Muscle layer of duodenum (tissue), 2 donors: ENCODE measurements around the gene MYO6.

Experiments used
- H3K27ac ChIP-seq: one replicate; pipeline ENCODE4 v1.7.0; 2013; ENCODE audit warnings: mild to moderate bottlenecking, low read length
- H3K27me3 ChIP-seq: one replicate; pipeline ENCODE4 v1.7.0; 2013; ENCODE audit warnings: low read depth, mild to moderate bottlenecking, control low read depth, low read length
- H3K36me3 ChIP-seq, 2 donors: one replicate each; pipeline ENCODE4 v1.7.0; 2013; ENCODE audit warnings: low read length in 2 of 2, control low read depth in 1 of 2, mild to moderate bottlenecking in 1 of 2; ENCODE audit not compliant: insufficient read depth in 2 of 2, control insufficient read depth in 1 of 2
- H3K4me1 ChIP-seq, 2 donors: one replicate each; pipeline ENCODE4 v1.7.0; 2013; ENCODE audit warnings: low read length in 2 of 2, mild to moderate bottlenecking in 2 of 2, control low read depth in 1 of 2, moderate library complexity in 1 of 2; ENCODE audit not compliant: insufficient read depth in 2 of 2, control insufficient read depth in 1 of 2
- H3K4me3 ChIP-seq, 2 donors: one replicate each; pipeline ENCODE4 v1.7.0; 2013; ENCODE audit warnings: low read length in 2 of 2, low read depth in 1 of 2, mild to moderate bottlenecking in 1 of 2
- H3K9me3 ChIP-seq, 2 donors: one replicate each; pipeline ENCODE4 v1.7.0; 2013; ENCODE audit warnings: low read length in 2 of 2, control low read depth in 1 of 2, mild to moderate bottlenecking in 1 of 2; ENCODE audit not compliant: control insufficient read depth in 1 of 2
- donor health status: healthy.

MYO6 gene

GRCh38 chr6:75856902-75857301, 107.9 kb downstream of the MYO6 start:
- Histone ChIP-seq H3K4me3 (no peak overlapping the region), H3K27ac (no peak overlapping the region), H3K4me1 (no peaks in the 10 kb centered on the region), H3K27me3 (no peaks in the 10 kb centered on the region), H3K9me3 (no peaks in the 10 kb centered on the region), H3K36me3 (peaks cover 9% of the 10 kb centered on the region in 2 donors)

- no peaks in the 10 kb centered on the region for H3K27me3 ChIP-seq
- H3K9me3 ChIP-seq = no peaks in the 10 kb centered on the region
Measured at GRCh38 chr6:75863001-75863400, 114.0 kb downstream of the MYO6 start.

GRCh38 chr6:75863784-75864183, 114.7 kb downstream of the MYO6 start:
- Histone ChIP-seq H3K27me3 (no peaks in the 10 kb centered on the region), H3K4me3 (no peak overlapping the region), H3K27ac (no peak overlapping the region), H3K36me3 (peaks cover 16 to 23% of the 10 kb centered on the region in 2 donors), H3K9me3 (no peaks in the 10 kb centered on the region), H3K4me1 (no peaks in the 10 kb centered on the region)

More at GRCh38 chr6:75863001-75863400, 114.0 kb downstream of the MYO6 start:
- Histone ChIP-seq H3K4me3 (no peak overlapping the region), H3K36me3 (peaks cover 16 to 23% of the 10 kb centered on the region in 2 donors), H3K27ac (no peak overlapping the region), H3K4me1 (no peaks in the 10 kb centered on the region)

DNA sequence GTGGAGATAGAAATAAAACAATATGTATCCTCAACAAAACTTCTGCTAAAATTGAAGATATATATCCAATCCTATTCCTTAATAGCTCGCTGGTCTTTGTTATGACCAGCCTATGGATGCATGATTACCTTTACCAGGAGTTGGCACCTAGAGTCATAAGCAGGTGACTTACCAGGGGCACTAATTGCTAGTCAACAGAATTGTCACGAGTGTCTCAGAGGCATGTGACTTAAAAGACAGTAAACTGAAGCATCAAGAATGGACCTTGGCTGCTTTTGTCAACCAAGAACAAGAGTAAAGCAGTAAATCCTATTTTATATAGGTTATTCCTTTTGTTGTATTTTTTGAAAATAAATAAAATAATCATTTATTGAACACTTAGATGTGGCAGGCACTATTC, 115.4 kb downstream of the MYO6 start:
- H3K36me3 ChIP-seq = peaks cover 16 to 23% of the 10 kb centered on the region in 2 donors
- no peaks in the 10 kb centered on the region for H3K27me3 ChIP-seq
- no peaks in the 10 kb centered on the region for H3K9me3 ChIP-seq
- H3K4me3 ChIP-seq = no peak overlapping the region
- H3K27ac ChIP-seq = no peak overlapping the region
- no peaks in the 10 kb centered on the region for H3K4me1 ChIP-seq

DNA sequence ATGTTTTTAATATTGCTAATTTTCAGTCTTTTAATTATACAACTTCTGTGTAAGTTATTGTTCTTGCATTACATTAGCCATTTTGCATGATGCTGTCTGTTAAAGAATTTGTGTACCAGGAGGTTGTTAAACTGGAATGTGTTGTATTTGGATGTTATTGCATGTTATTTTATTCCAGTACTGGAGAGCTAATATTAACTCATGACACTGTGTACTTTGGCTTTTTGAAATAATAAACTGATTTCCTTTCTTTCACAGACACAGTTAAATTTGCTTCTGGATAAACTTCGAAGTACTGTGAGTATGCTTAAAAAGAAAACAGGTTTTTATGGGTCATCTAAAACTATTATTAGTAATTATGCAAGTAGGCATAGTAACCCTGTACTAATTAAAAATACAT, 121.3 kb downstream of the MYO6 start:
- H3K27ac ChIP-seq = no peak overlapping the region
- H3K36me3 ChIP-seq = peaks cover 13 to 14% of the 10 kb centered on the region in 2 donors

GRCh38 chr6:75874224-75874623, 125.2 kb downstream of the MYO6 start:
- no peaks in the 10 kb centered on the region for H3K9me3 ChIP-seq
- peaks cover 9 to 13% of the 10 kb centered on the region in 2 donors for H3K36me3 ChIP-seq
- H3K27me3 ChIP-seq = no peaks in the 10 kb centered on the region
- H3K27ac ChIP-seq = no peak overlapping the region
- H3K4me1 ChIP-seq = peaks cover 0 to 4% of the 10 kb centered on the region in 2 donors
- H3K4me3 ChIP-seq = no peak overlapping the region

More for the DNA sequence above, 121.3 kb downstream of the MYO6 start:
- H3K9me3 ChIP-seq = no peaks in the 10 kb centered on the region
- H3K4me3 ChIP-seq = no peak overlapping the region
- H3K4me1 ChIP-seq = peaks cover 0 to 4% of the 10 kb centered on the region in 2 donors
- H3K27me3 ChIP-seq = no peaks in the 10 kb centered on the region

DNA sequence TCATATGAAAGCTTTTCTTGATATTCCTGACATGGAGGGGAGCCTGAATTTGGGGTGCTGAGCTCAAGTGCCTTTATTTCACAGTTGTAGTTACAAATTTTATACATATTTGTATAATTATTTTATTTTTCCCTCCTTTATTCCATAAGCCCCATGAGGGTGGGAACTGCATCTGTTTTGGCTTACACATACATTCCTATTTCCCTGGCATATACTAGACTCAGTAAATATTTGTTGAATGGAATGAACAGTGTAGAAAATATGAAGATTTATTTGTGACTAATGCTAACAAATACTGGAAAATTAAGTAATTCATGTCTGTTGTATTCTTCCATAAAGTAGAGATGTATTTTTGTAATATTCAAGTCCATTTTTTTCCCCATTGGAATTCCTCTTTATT, 127.1 kb downstream of the MYO6 start:
- Histone ChIP-seq H3K9me3 (no peaks in the 10 kb centered on the region), H3K36me3 (peaks cover 13 to 15% of the 10 kb centered on the region in 2 donors), H3K4me3 (no peak overlapping the region), H3K27me3 (no peaks in the 10 kb centered on the region), H3K4me1 (no peaks in the 10 kb centered on the region), H3K27ac (no peak overlapping the region)

- no peak overlapping the region for H3K27ac ChIP-seq
- H3K36me3 ChIP-seq = peaks cover 4 to 11% of the 10 kb centered on the region in 2 donors
Measured at GRCh38 chr6:75880305-75880704, 131.3 kb downstream of the MYO6 start.

GRCh38 chr6:75882734-75883133, 133.7 kb downstream of the MYO6 start:
- Histone ChIP-seq H3K4me3 (no peak overlapping the region), H3K4me1 (no peaks in the 10 kb centered on the region), H3K9me3 (no peaks in the 10 kb centered on the region), H3K27me3 (no peaks in the 10 kb centered on the region), H3K36me3 (peaks cover 8 to 11% of the 10 kb centered on the region in 2 donors), H3K27ac (no peak overlapping the region)

More at GRCh38 chr6:75880305-75880704, 131.3 kb downstream of the MYO6 start:
- Histone ChIP-seq H3K9me3 (no peaks in the 10 kb centered on the region), H3K4me1 (no peaks in the 10 kb centered on the region), H3K27me3 (no peaks in the 10 kb centered on the region), H3K4me3 (no peak overlapping the region)

DNA sequence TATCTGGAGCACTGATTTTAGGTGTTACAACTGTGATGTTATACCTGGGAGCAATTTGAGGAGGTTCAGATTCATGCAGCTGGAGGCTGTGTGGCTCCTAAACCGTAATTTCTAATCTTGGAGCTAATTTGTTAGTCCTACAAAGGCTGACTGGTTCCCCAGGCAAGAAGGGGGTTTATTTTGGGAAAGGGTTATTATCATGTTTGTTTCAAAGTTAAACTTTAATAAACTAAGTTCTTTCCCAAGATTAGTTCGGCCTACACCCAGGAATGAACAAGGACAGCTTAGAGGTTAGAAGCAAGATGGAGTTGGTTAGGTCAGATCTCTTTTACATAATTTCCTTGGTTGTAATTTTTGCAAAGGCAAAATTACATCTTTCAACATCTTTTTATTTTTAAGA, 135.8 kb downstream of the MYO6 start:
- Histone ChIP-seq H3K4me3 (no peak overlapping the region), H3K36me3 (peaks cover 5 to 11% of the 10 kb centered on the region in 2 donors), H3K9me3 (no peaks in the 10 kb centered on the region), H3K27me3 (no peaks in the 10 kb centered on the region), H3K4me1 (no peaks in the 10 kb centered on the region), H3K27ac (no peak overlapping the region)

- Histone ChIP-seq H3K27ac (no peak overlapping the region), H3K27me3 (no peaks in the 10 kb centered on the region), H3K4me3 (no peak overlapping the region), H3K4me1 (peaks cover 0 to 3% of the 10 kb centered on the region in 2 donors), H3K9me3 (no peaks in the 10 kb centered on the region), H3K36me3 (peaks cover 8 to 10% of the 10 kb centered on the region in 2 donors)
Measured at GRCh38 chr6:75892384-75892783, 143.3 kb downstream of the MYO6 start.

GRCh38 chr6:75893058-75893775, 144.2 kb downstream of the MYO6 start:
- H3K4me1 ChIP-seq = peaks cover 0 to 3% of the 10 kb centered on the region in 2 donors
- H3K9me3 ChIP-seq = no peaks in the 10 kb centered on the region
- H3K27me3 ChIP-seq = no peaks in the 10 kb centered on the region
- no peak overlapping the region for H3K4me3 ChIP-seq
- H3K36me3 ChIP-seq = peaks cover 8 to 10% of the 10 kb centered on the region in 2 donors
- H3K27ac ChIP-seq = no peak overlapping the region
